SJSA1 (cell line): ENCODE results near the gene LYSMD1. TPM values are rescaled to one million over a fixed set of nuclear protein-coding genes. Genes with fewer than 3 reads are reported as not detected.

Experiments used
- DNase-seq, 2 experiments: peaks; one replicate each; pipeline ENCODE4 v3.0.0-alpha.2; 2015 to 2020; ENCODE audit warnings: low spot score in 2 of 2, low read depth in 1 of 2
- H3K27ac ChIP-seq: fragments of 250-450 bp; sonication (Bioruptor Pico); 2 replicates; pipeline ENCODE4 v1.5.1; 2020; ENCODE audit warnings: mild to moderate bottlenecking, moderate library complexity
- H3K27me3 ChIP-seq: fragments of 250-450 bp; sonication (Bioruptor Pico); replicated peaks from 2 replicates; pipeline ENCODE4 v1.5.1; 2020; ENCODE audit warnings: mild to moderate bottlenecking, moderate library complexity
- H3K36me3 ChIP-seq: fragments of 250-450 bp; sonication (Bioruptor Pico); 2 replicates; pipeline ENCODE4 v1.5.1; 2020; ENCODE audit warnings: mild to moderate bottlenecking
- H3K4me1 ChIP-seq: fragments of 250-450 bp; sonication (Bioruptor Pico); replicated peaks from 2 replicates; pipeline ENCODE4 v1.6.1; 2021; ENCODE audit warnings: mild to moderate bottlenecking
- H3K4me3 ChIP-seq: fragments of 250-450 bp; sonication (Bioruptor Pico); 2 replicates; pipeline ENCODE4 v1.5.1; 2020; ENCODE audit warnings: mild to moderate bottlenecking
- H3K9me3 ChIP-seq: fragments of 250-450 bp; sonication (Bioruptor Pico); replicated peaks from 2 replicates; pipeline ENCODE4 v1.5.1; 2020; ENCODE audit warnings: mild to moderate bottlenecking
- total RNA-seq: library from RNA; depleted of rRNA; stranded (reverse); fragments of >200 nt; shearing (Covaris generic); gene quantifications from 2 replicates; pipeline ENCODE4 v1.2.3, GENCODE V29; 2014

Gene LYSMD1
- total RNA-seq, 1 experiment from 2014 or later, result 18.3 TPM

- no peak overlapping the region for H3K4me3 ChIP-seq
- no peaks in the 10 kb centered on the region for H3K36me3 ChIP-seq
- H3K9me3 ChIP-seq, result no peaks in the 10 kb centered on the region
- H3K27ac ChIP-seq, result no peak overlapping the region
- H3K27me3 ChIP-seq, result no peaks in the 10 kb centered on the region
- no peak for DNase-seq
- peaks cover 12% of the 10 kb centered on the region for H3K4me1 ChIP-seq
Observed at GRCh38 chr1:151142411-151143056, 23.2 kb downstream of the LYSMD1 start.

GRCh38 chr1:151137789-151138188 is 27.9 kb downstream of the LYSMD1 start:
- H3K27me3 ChIP-seq, result no peaks in the 10 kb centered on the region
- DNase-seq, result no peak
- no peaks in the 10 kb centered on the region for H3K4me1 ChIP-seq
- H3K36me3 ChIP-seq, result no peaks in the 10 kb centered on the region
- no peaks in the 10 kb centered on the region for H3K9me3 ChIP-seq
- no peak overlapping the region for H3K4me3 ChIP-seq
- H3K27ac ChIP-seq, result no peak overlapping the region

GRCh38 chr1:151135433-151136385 is 30.0 kb downstream of the LYSMD1 start:
- Histone ChIP-seq H3K27ac (no peak overlapping the region), H3K36me3 (no peaks in the 10 kb centered on the region), H3K27me3 (no peaks in the 10 kb centered on the region), H3K4me3 (no peak overlapping the region), H3K4me1 (no peaks in the 10 kb centered on the region), H3K9me3 (no peaks in the 10 kb centered on the region)
- DNase-seq, result no peak

GRCh38 chr1:151134991-151135390 is 30.7 kb downstream of the LYSMD1 start:
- Histone ChIP-seq H3K9me3 (no peaks in the 10 kb centered on the region), H3K27ac (no peak overlapping the region), H3K4me1 (no peaks in the 10 kb centered on the region), H3K36me3 (no peaks in the 10 kb centered on the region), H3K4me3 (no peak overlapping the region), H3K27me3 (no peaks in the 10 kb centered on the region)
- no peak for DNase-seq

- no peak overlapping the region for H3K4me3 ChIP-seq
- no peak overlapping the region for H3K27ac ChIP-seq
- DNase-seq, result no peak
- H3K36me3 ChIP-seq, result no peaks in the 10 kb centered on the region
- no peaks in the 10 kb centered on the region for H3K27me3 ChIP-seq
- no peaks in the 10 kb centered on the region for H3K4me1 ChIP-seq
- no peaks in the 10 kb centered on the region for H3K9me3 ChIP-seq
Observed at GRCh38 chr1:151134396-151134795, 31.3 kb downstream of the LYSMD1 start.

GRCh38 chr1:151133018-151133806 is 32.5 kb downstream of the LYSMD1 start:
- Histone ChIP-seq H3K27me3 (no peaks in the 10 kb centered on the region), H3K9me3 (no peaks in the 10 kb centered on the region), H3K4me3 (no peak overlapping the region), H3K4me1 (no peaks in the 10 kb centered on the region), H3K27ac (no peak overlapping the region), H3K36me3 (no peaks in the 10 kb centered on the region)
- no peak for DNase-seq

GRCh38 chr1:151132335-151133017 is 33.2 kb downstream of the LYSMD1 start:
- no peak for DNase-seq
- no peaks in the 10 kb centered on the region for H3K9me3 ChIP-seq
- no peak overlapping the region for H3K27ac ChIP-seq
- no peaks in the 10 kb centered on the region for H3K4me1 ChIP-seq
- no peak overlapping the region for H3K4me3 ChIP-seq
- no peaks in the 10 kb centered on the region for H3K27me3 ChIP-seq
- no peaks in the 10 kb centered on the region for H3K36me3 ChIP-seq

- Histone ChIP-seq H3K4me3 (no peak overlapping the region), H3K4me1 (no peaks in the 10 kb centered on the region), H3K36me3 (no peaks in the 10 kb centered on the region), H3K27me3 (no peaks in the 10 kb centered on the region), H3K9me3 (no peaks in the 10 kb centered on the region), H3K27ac (no peak overlapping the region)
- no peak for DNase-seq
Observed at GRCh38 chr1:151131701-151132334, 33.9 kb downstream of the LYSMD1 start.

- DNase-seq, result no peak
- H3K36me3 ChIP-seq, result no peaks in the 10 kb centered on the region
- no peaks in the 10 kb centered on the region for H3K4me1 ChIP-seq
- H3K27ac ChIP-seq, result no peak overlapping the region
- H3K4me3 ChIP-seq, result no peak overlapping the region
- H3K9me3 ChIP-seq, result no peaks in the 10 kb centered on the region
- H3K27me3 ChIP-seq, result no peaks in the 10 kb centered on the region
Observed at GRCh38 chr1:151130987-151131586, 34.6 kb downstream of the LYSMD1 start.

- H3K27me3 ChIP-seq, result no peaks in the 10 kb centered on the region
- no peaks in the 10 kb centered on the region for H3K9me3 ChIP-seq
- no peaks in the 10 kb centered on the region for H3K4me1 ChIP-seq
- DNase-seq, result no peak
- H3K36me3 ChIP-seq, result 0 out of 2 replicates have a peak, but pooled peaks cover 2% of the 10 kb centered on the region
- H3K4me3 ChIP-seq, result no peak overlapping the region
- H3K27ac ChIP-seq, result no peak overlapping the region
Observed at GRCh38 chr1:151128800-151129199, 36.9 kb downstream of the LYSMD1 start.

GRCh38 chr1:151124763-151125403 is 40.8 kb downstream of the LYSMD1 start:
- no peak overlapping the region for H3K4me3 ChIP-seq
- H3K36me3 ChIP-seq, result 0 out of 2 replicates have a peak, but pooled peaks cover 2% of the 10 kb centered on the region
- no peak for DNase-seq
- no peak overlapping the region for H3K27ac ChIP-seq
- no peaks in the 10 kb centered on the region for H3K9me3 ChIP-seq
- H3K4me1 ChIP-seq, result no peaks in the 10 kb centered on the region
- H3K27me3 ChIP-seq, result no peaks in the 10 kb centered on the region

GRCh38 chr1:151113877-151114276 is 51.8 kb downstream of the LYSMD1 start:
- H3K4me1 ChIP-seq, result no peaks in the 10 kb centered on the region
- H3K27me3 ChIP-seq, result no peaks in the 10 kb centered on the region
- no peak for DNase-seq
- H3K4me3 ChIP-seq, result no peak overlapping the region
- H3K9me3 ChIP-seq, result no peaks in the 10 kb centered on the region
- no peak overlapping the region for H3K27ac ChIP-seq
- H3K36me3 ChIP-seq, result no peaks in the 10 kb centered on the region
